SK-N-SH treated with all-trans-retinoic acid at 6 μM for 48 hours (cell line): Measurements from ENCODE around the gene PLXNA3.
A peak's percentile ranks its signal among the peaks of the same experiment; 100 is the strongest.

Source experiments
- ATAC-seq: fragments of 200-7000 bp; cut with Tn5 transposase; 3 replicates; pipeline ENCODE4 v1.9.1; 2020; ENCODE audit warnings: mild to moderate bottlenecking, moderate library complexity
- BACH2 ChIP-seq: fragments of 250-450 bp; sonication (Bioruptor Pico); IDR thresholded peaks from 2 replicates; pipeline ENCODE4 v1.9.0; 2021; ENCODE audit warnings: mild to moderate bottlenecking, borderline replicate concordance
- CSDC2 ChIP-seq: fragments of 250-450 bp; sonication (Bioruptor Pico); IDR thresholded peaks from 2 replicates; pipeline ENCODE4 v1.5.0; 2020; ENCODE audit warnings: mild to moderate bottlenecking, moderate library complexity
- ESRRG ChIP-seq: fragments of 250-450 bp; sonication (Bioruptor Pico); IDR thresholded peaks from 2 replicates; pipeline ENCODE4 v1.6.1; 2021; ENCODE audit warnings: mild to moderate bottlenecking
- ISL1 ChIP-seq: fragments of 250-450 bp; sonication (Bioruptor Pico); IDR thresholded peaks from 2 replicates; pipeline ENCODE4 v2.1.2; 2022; ENCODE audit warnings: mild to moderate bottlenecking, moderate library complexity
- PPARA ChIP-seq: fragments of 250-450 bp; sonication (Bioruptor Pico); IDR thresholded peaks from 2 replicates; pipeline ENCODE4 v1.5.0; 2020; ENCODE audit warnings: mild to moderate bottlenecking, borderline replicate concordance
- RARB ChIP-seq: fragments of 250-450 bp; sonication (Bioruptor Pico); IDR thresholded peaks from 2 replicates; pipeline ENCODE4 v1.8.0; 2021; ENCODE audit warnings: mild to moderate bottlenecking, moderate library complexity
- SNAI2 ChIP-seq: fragments of 250-450 bp; sonication (Bioruptor Pico); IDR thresholded peaks from 2 replicates; pipeline ENCODE4 v1.5.0; 2020; ENCODE audit warnings: mild to moderate bottlenecking, moderate library complexity
- TCF4 ChIP-seq: fragments of 250-450 bp; sonication (Bioruptor Pico); IDR thresholded peaks from 2 replicates; pipeline ENCODE4 v1.8.0; 2021; ENCODE audit warnings: mild to moderate bottlenecking, moderate library complexity, borderline replicate concordance
- TOX ChIP-seq: fragments of 250-450 bp; sonication (Bioruptor Pico); IDR thresholded peaks from 2 replicates; pipeline ENCODE4 v1.8.0; 2021; ENCODE audit warnings: mild to moderate bottlenecking, moderate library complexity, borderline replicate concordance
- TSHZ2 ChIP-seq: fragments of 250-450 bp; sonication (Bioruptor Pico); IDR thresholded peaks from 2 replicates; pipeline ENCODE4 v1.5.0; 2020; ENCODE audit warnings: mild to moderate bottlenecking, moderate library complexity
- ZC3H10 ChIP-seq: fragments of 250-450 bp; sonication (Bioruptor Pico); IDR thresholded peaks from 2 replicates; pipeline ENCODE4 v1.5.1; 2021; ENCODE audit warnings: mild to moderate bottlenecking, moderate library complexity
- ZFP3 ChIP-seq: fragments of 250-450 bp; sonication (Bioruptor Pico); IDR thresholded peaks from 2 replicates; pipeline ENCODE4 v1.5.0; 2020; ENCODE audit warnings: mild to moderate bottlenecking, moderate library complexity
- ZFP30 ChIP-seq: fragments of 450-650 bp; formaldehyde crosslinking; IDR thresholded peaks from 2 replicates; pipeline ENCODE4 v1.5.0; 2022; ENCODE audit warnings: mild to moderate bottlenecking, moderate library complexity
- ZNF565 ChIP-seq: fragments of 450-650 bp; formaldehyde crosslinking; conservative IDR thresholded peaks from 2 replicates; pipeline ENCODE4 v1.5.0; 2020; ENCODE audit warnings: low read depth, mild to moderate bottlenecking, moderate library complexity
- ZNF8 ChIP-seq: fragments of 450-650 bp; formaldehyde crosslinking; IDR thresholded peaks from 2 replicates; pipeline ENCODE4 v1.5.0; 2020; ENCODE audit warnings: mild to moderate bottlenecking, moderate library complexity
- TF ChIP-seq, protein P1 (sequence below): fragments of 250-450 bp; sonication (Bioruptor Pico); IDR thresholded peaks from 2 replicates; pipeline ENCODE4 v1.5.1; 2021; ENCODE audit warnings: mild to moderate bottlenecking, moderate library complexity
- TF ChIP-seq, protein P2 (sequence below): fragments of 250-450 bp; sonication (Bioruptor Pico); IDR thresholded peaks from 2 replicates; pipeline ENCODE4 v1.5.1; 2020; ENCODE audit warnings: low read depth, mild to moderate bottlenecking, moderate library complexity
- TF ChIP-seq, protein P3 (sequence below): fragments of 250-450 bp; sonication (Bioruptor Pico); IDR thresholded peaks from 2 replicates; pipeline ENCODE4 v1.8.0; 2021; ENCODE audit warnings: low read depth, mild to moderate bottlenecking, moderate library complexity, borderline replicate concordance
- TF ChIP-seq, protein P4 (sequence below): fragments of 250-450 bp; sonication (Bioruptor Pico); IDR thresholded peaks from 2 replicates; pipeline ENCODE4 v1.8.0; 2020; ENCODE audit warnings: mild to moderate bottlenecking, moderate library complexity, borderline replicate concordance

PLXNA3 gene

DNA sequence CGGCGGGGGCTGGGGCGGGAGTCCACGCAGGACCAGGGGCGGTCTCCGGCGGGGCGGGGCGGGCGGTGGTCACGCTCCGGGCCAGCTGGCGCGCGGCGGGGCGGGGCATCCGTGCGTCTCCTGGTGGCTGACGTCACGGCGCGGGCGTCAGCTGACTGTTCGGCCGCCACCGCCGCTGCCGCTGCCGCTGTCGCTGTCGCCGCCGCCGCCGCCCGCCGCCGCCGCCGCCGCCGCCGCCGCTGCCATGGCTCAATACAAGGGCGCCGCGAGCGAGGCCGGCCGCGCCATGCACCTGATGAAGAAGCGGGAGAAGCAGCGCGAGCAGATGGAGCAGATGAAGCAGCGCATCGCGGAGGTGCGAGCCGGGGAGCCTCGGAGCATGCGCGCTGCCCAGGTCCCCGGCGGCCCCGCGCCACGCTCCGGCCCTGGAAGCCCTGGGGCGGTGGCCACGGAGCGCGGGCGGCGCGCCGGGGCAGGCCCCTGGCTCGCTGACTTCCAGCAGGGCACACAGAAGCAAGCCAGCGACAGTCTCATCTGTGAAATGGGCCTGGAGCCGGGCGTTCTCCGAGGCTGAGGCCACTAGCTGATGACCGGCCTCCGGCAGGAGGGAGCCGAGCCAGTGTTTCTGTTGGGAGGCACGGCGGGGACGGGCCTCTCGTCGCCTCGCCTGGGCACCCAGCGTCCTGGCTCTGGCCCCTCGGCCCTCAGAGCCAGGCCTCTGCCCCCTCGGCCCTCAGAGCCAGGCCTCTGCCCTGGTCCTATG, 13.9 kb upstream of the PLXNA3 start, which contains the start of gene FAM50A:
Gene FAM50A, plus strand, starts transcription at position 150 of the 763 bp plus-strand sequence. Its CDS starts 95 bp downstream, at position 245.
- peak; percentile 74 for ATAC-seq
- TF ChIP-seq ZFP30 (CRISPR knock-in tag) = no peak
- no peak for TF ChIP-seq ZC3H10 (CRISPR knock-in tag)

DNA sequence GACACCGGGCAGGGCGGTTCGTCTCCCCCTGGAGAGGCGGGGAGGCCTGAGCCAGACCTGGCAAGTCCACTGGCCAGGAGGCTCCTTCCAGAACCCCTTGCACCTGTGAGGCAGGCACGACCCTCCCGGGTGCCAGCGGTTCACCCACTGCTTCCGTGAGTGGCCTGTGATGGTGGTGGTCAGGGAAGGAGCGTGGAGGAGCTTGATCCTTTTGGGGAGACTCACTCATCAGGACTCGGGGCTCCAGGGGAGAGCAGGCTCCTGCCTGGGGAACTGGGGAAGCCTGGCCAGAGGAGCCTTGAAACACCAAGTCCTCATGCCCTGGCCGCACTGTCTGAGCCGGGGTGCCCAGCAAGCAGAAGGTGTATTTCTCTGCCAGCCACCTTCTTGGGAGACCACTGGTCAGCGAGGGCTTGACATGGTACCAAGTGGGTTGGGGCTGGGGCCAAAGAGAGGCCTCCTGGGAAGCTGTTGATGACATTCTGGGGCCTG, 13.3 kb upstream of the PLXNA3 start:
- no peak for TF ChIP-seq ZC3H10 (CRISPR knock-in tag)
- TF ChIP-seq ESRRG (CRISPR knock-in tag) = no peak
- TF ChIP-seq SNAI2 (CRISPR knock-in tag) = no peak
- TF ChIP-seq, protein P1, sequence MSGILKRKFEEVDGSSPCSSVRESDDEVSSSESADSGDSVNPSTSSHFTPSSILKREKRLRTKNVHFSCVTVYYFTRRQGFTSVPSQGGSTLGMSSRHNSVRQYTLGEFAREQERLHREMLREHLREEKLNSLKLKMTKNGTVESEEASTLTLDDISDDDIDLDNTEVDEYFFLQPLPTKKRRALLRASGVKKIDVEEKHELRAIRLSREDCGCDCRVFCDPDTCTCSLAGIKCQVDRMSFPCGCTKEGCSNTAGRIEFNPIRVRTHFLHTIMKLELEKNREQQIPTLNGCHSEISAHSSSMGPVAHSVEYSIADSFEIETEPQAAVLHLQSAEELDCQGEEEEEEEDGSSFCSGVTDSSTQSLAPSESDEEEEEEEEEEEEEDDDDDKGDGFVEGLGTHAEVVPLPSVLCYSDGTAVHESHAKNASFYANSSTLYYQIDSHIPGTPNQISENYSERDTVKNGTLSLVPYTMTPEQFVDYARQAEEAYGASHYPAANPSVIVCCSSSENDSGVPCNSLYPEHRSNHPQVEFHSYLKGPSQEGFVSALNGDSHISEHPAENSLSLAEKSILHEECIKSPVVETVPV (CRISPR knock-in tag) = no peak
- no peak for TF ChIP-seq TCF4 (CRISPR knock-in tag)
- TF ChIP-seq, protein P2, sequence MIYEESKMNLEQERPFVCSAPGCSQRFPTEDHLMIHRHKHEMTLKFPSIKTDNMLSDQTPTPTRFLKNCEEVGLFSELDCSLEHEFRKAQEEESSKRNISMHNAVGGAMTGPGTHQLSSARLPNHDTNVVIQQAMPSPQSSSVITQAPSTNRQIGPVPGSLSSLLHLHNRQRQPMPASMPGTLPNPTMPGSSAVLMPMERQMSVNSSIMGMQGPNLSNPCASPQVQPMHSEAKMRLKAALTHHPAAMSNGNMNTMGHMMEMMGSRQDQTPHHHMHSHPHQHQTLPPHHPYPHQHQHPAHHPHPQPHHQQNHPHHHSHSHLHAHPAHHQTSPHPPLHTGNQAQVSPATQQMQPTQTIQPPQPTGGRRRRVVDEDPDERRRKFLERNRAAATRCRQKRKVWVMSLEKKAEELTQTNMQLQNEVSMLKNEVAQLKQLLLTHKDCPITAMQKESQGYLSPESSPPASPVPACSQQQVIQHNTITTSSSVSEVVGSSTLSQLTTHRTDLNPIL (CRISPR knock-in tag) = no peak
- TF ChIP-seq, protein P3, sequence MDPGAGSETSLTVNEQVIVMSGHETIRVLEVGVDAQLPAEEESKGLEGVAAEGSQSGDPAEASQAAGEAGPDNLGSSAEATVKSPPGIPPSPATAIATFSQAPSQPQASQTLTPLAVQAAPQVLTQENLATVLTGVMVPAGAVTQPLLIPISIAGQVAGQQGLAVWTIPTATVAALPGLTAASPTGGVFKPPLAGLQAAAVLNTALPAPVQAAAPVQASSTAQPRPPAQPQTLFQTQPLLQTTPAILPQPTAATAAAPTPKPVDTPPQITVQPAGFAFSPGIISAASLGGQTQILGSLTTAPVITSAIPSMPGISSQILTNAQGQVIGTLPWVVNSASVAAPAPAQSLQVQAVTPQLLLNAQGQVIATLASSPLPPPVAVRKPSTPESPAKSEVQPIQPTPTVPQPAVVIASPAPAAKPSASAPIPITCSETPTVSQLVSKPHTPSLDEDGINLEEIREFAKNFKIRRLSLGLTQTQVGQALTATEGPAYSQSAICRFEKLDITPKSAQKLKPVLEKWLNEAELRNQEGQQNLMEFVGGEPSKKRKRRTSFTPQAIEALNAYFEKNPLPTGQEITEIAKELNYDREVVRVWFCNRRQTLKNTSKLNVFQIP = no peak
- no peak for TF ChIP-seq CSDC2 (CRISPR knock-in tag)
- TF ChIP-seq, all 23 proteins: peak for 0
- no peak; the same call in 2 of the 3 replicates for ATAC-seq

DNA sequence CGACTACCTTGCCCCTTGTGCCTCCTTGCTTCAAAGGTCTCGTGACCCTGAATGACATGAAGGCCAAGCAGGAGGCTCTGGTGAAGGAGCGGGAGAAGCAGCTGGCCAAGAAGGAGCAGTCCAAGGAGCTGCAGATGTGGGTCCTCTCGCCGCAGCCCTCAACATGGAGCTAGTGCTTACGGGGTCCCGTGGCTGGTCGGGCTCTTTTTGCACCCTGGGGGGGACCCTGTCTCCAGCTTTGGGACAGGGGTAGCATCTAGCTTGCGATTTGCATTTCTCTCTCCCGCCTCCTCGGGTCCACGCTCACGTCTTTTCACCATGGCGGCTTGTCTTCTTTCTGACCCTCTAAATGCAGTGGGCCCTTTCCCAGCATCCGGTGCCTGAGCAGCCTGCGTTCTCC, 12.3 kb upstream of the PLXNA3 start:
- no peak for ATAC-seq
- TF ChIP-seq ZNF8 (CRISPR knock-in tag) (no peak), ZNF565 (no peak), TSHZ2 (no peak), ZFP3 (CRISPR knock-in tag) (no peak), TOX (no peak), PPARA (CRISPR knock-in tag) (no peak), BACH2 (CRISPR knock-in tag) (no peak), CSDC2 (CRISPR knock-in tag) (no peak), RARB (CRISPR knock-in tag) (no peak), ISL1 (CRISPR knock-in tag) (no peak)
- TF ChIP-seq, protein P1 (CRISPR knock-in tag) = no peak
- TF ChIP-seq, protein P3 = no peak
- TF ChIP-seq, protein P4, sequence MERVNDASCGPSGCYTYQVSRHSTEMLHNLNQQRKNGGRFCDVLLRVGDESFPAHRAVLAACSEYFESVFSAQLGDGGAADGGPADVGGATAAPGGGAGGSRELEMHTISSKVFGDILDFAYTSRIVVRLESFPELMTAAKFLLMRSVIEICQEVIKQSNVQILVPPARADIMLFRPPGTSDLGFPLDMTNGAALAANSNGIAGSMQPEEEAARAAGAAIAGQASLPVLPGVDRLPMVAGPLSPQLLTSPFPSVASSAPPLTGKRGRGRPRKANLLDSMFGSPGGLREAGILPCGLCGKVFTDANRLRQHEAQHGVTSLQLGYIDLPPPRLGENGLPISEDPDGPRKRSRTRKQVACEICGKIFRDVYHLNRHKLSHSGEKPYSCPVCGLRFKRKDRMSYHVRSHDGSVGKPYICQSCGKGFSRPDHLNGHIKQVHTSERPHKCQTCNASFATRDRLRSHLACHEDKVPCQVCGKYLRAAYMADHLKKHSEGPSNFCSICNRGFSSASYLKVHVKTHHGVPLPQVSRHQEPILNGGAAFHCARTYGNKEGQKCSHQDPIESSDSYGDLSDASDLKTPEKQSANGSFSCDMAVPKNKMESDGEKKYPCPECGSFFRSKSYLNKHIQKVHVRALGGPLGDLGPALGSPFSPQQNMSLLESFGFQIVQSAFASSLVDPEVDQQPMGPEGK (CRISPR knock-in tag) = no peak
